ENCODE results near the gene KAT2A.

Gene KAT2A

GRCh38 chr17:42133461-42134041 is 12.4 kb upstream of the KAT2A start:
- H3K27ac ChIP-seq (ENCODE audit: low read depth, low read length) = no peak overlapping the region
- H2BK120ac ChIP-seq (ENCODE audit: low read depth, low read length) = no peak overlapping the region
- no peak overlapping the region for H4K5ac ChIP-seq (ENCODE audit: low read length)
- peaks cover 7% of the 10 kb centered on the region for H3K36me3 ChIP-seq (ENCODE audit: control insufficient read depth, insufficient read depth, low read length)
- no peak overlapping the region for H2BK15ac ChIP-seq (replicated peaks; ENCODE audit: low read depth)
- H3K4me3 ChIP-seq (ENCODE audit: low read length) = no peak overlapping the region
- no peak overlapping the region for H4K8ac ChIP-seq (ENCODE audit: low read depth, low read length)
- no peak overlapping the region for H3K56ac ChIP-seq (ENCODE audit: low read length)
- WGBS (ENCODE audit: extremely low coverage, insufficient coverage, low lambda C conversion rate) = no CpG with 5 or more reads among the region's 4 CpGs
- no peak overlapping the region for H2AK5ac ChIP-seq (ENCODE audit: low read length)
- peaks cover 27% of the 10 kb centered on the region for H3K79me1 ChIP-seq (ENCODE audit: low read length)
- no peak for DNase-seq
- no peak overlapping the region for H3K4me2 ChIP-seq (ENCODE audit: low read length)
- no peak overlapping the region for H3K4ac ChIP-seq (ENCODE audit: low read depth, low read length)
- peaks cover 19% of the 10 kb centered on the region for H3K79me2 ChIP-seq (ENCODE audit: control insufficient read depth, insufficient read depth, low read length)
- H3K9ac ChIP-seq (ENCODE audit: low read length) = no peak overlapping the region
- H2BK5ac ChIP-seq (ENCODE audit: low read length) = no peak overlapping the region
- H3K18ac ChIP-seq (ENCODE audit: low read length) = no peak overlapping the region
- no peak overlapping the region for H3K23ac ChIP-seq (ENCODE audit: low read length)
- H3K27me3 ChIP-seq (ENCODE audit: insufficient read depth, low read length, poor library complexity) = no peaks in the 10 kb centered on the region
- H3K4me1 ChIP-seq (ENCODE audit: control insufficient read depth, low read depth, low read length) = peaks cover 6% of the 10 kb centered on the region

- no peak overlapping the region for H3K9ac ChIP-seq (ENCODE audit: low read length)
- H3K36me3 ChIP-seq (ENCODE audit: control insufficient read depth, insufficient read depth, low read length) = peaks cover 11% of the 10 kb centered on the region
- H3K4ac ChIP-seq (ENCODE audit: low read depth, low read length) = no peak overlapping the region
- H2BK120ac ChIP-seq (ENCODE audit: low read depth, low read length) = no peak overlapping the region
- H3K56ac ChIP-seq (ENCODE audit: low read length) = no peak overlapping the region
- H3K79me1 ChIP-seq (ENCODE audit: low read length) = peaks cover 24% of the 10 kb centered on the region
- H4K5ac ChIP-seq (ENCODE audit: low read length) = no peak overlapping the region
- no peak overlapping the region for H2BK15ac ChIP-seq (replicated peaks; ENCODE audit: low read depth)
- H3K4me2 ChIP-seq (ENCODE audit: low read length) = no peak overlapping the region
- H2BK5ac ChIP-seq (ENCODE audit: low read length) = no peak overlapping the region
- no CpG with 5 or more reads among the region's 3 CpGs for WGBS (ENCODE audit: extremely low coverage, insufficient coverage, low lambda C conversion rate)
- H2AK5ac ChIP-seq (ENCODE audit: low read length) = no peak overlapping the region
- no peak overlapping the region for H3K23ac ChIP-seq (ENCODE audit: low read length)
- H4K8ac ChIP-seq (ENCODE audit: low read depth, low read length) = no peak overlapping the region
- H3K27ac ChIP-seq (ENCODE audit: low read depth, low read length) = no peak overlapping the region
- H3K27me3 ChIP-seq (ENCODE audit: insufficient read depth, low read length, poor library complexity) = no peaks in the 10 kb centered on the region
- no peak overlapping the region for H3K4me3 ChIP-seq (ENCODE audit: low read length)
- DNase-seq = no peak
- H3K79me2 ChIP-seq (ENCODE audit: control insufficient read depth, insufficient read depth, low read length) = peaks cover 14% of the 10 kb centered on the region
- H3K4me1 ChIP-seq (ENCODE audit: control insufficient read depth, low read depth, low read length) = peaks cover 6% of the 10 kb centered on the region
- no peak overlapping the region for H3K18ac ChIP-seq (ENCODE audit: low read length)
Observed at GRCh38 chr17:42132941-42133340, 11.8 kb upstream of the KAT2A start.

- H3K27ac ChIP-seq (ENCODE audit: low read depth, low read length) = no peak overlapping the region
- no peak overlapping the region for H2BK5ac ChIP-seq (ENCODE audit: low read length)
- no peak overlapping the region for H3K4me2 ChIP-seq (ENCODE audit: low read length)
- H3K18ac ChIP-seq (ENCODE audit: low read length) = no peak overlapping the region
- H3K9ac ChIP-seq (ENCODE audit: low read length) = no peak overlapping the region
- no peak overlapping the region for H3K4ac ChIP-seq (ENCODE audit: low read depth, low read length)
- H2BK120ac ChIP-seq (ENCODE audit: low read depth, low read length) = no peak overlapping the region
- no CpG with 5 or more reads among the region's 4 CpGs for WGBS (ENCODE audit: extremely low coverage, insufficient coverage, low lambda C conversion rate)
- no peak overlapping the region for H4K8ac ChIP-seq (ENCODE audit: low read depth, low read length)
- H2BK15ac ChIP-seq (replicated peaks; ENCODE audit: low read depth) = no peak overlapping the region
- no peak overlapping the region for H3K23ac ChIP-seq (ENCODE audit: low read length)
- no peaks in the 10 kb centered on the region for H3K27me3 ChIP-seq (ENCODE audit: insufficient read depth, low read length, poor library complexity)
- H3K4me3 ChIP-seq (ENCODE audit: low read length) = no peak overlapping the region
- H3K79me1 ChIP-seq (ENCODE audit: low read length) = peaks cover 24% of the 10 kb centered on the region
- peaks cover 11% of the 10 kb centered on the region for H3K36me3 ChIP-seq (ENCODE audit: control insufficient read depth, insufficient read depth, low read length)
- no peak overlapping the region for H3K56ac ChIP-seq (ENCODE audit: low read length)
- no peak overlapping the region for H4K5ac ChIP-seq (ENCODE audit: low read length)
- peaks cover 14% of the 10 kb centered on the region for H3K79me2 ChIP-seq (ENCODE audit: control insufficient read depth, insufficient read depth, low read length)
- DNase-seq = no peak
- peaks cover 6% of the 10 kb centered on the region for H3K4me1 ChIP-seq (ENCODE audit: control insufficient read depth, low read depth, low read length)
- no peak overlapping the region for H2AK5ac ChIP-seq (ENCODE audit: low read length)
Observed at GRCh38 chr17:42131981-42132432, 10.8 kb upstream of the KAT2A start.

GRCh38 chr17:42131232-42131631 is 10.1 kb upstream of the KAT2A start:
- Histone ChIP-seq H3K4me3 (ENCODE audit: low read length) (no peak overlapping the region), H2BK15ac (replicated peaks; ENCODE audit: low read depth) (no peak overlapping the region), H3K27me3 (ENCODE audit: insufficient read depth, low read length, poor library complexity) (no peaks in the 10 kb centered on the region), H2BK5ac (ENCODE audit: low read length) (no peak overlapping the region), H3K79me2 (ENCODE audit: control insufficient read depth, insufficient read depth, low read length) (peaks cover 14% of the 10 kb centered on the region), H3K27ac (ENCODE audit: low read depth, low read length) (no peak overlapping the region), H3K4ac (ENCODE audit: low read depth, low read length) (no peak overlapping the region), H3K23ac (ENCODE audit: low read length) (no peak overlapping the region), H4K5ac (ENCODE audit: low read length) (no peak overlapping the region), H3K4me1 (ENCODE audit: control insufficient read depth, low read depth, low read length) (peaks cover 5% of the 10 kb centered on the region), H3K79me1 (ENCODE audit: low read length) (peaks cover 23% of the 10 kb centered on the region), H2AK5ac (ENCODE audit: low read length) (no peak overlapping the region), H3K36me3 (ENCODE audit: control insufficient read depth, insufficient read depth, low read length) (peaks cover 16% of the 10 kb centered on the region), H3K4me2 (ENCODE audit: low read length) (no peak overlapping the region), H3K9ac (ENCODE audit: low read length) (no peak overlapping the region), H4K8ac (ENCODE audit: low read depth, low read length) (no peak overlapping the region), H3K18ac (ENCODE audit: low read length) (no peak overlapping the region), H2BK120ac (ENCODE audit: low read depth, low read length) (no peak overlapping the region), H3K56ac (ENCODE audit: low read length) (no peak overlapping the region)
- no peak for DNase-seq
- WGBS (ENCODE audit: extremely low coverage, insufficient coverage, low lambda C conversion rate) = 100% methylated on average over 3 of the region's 4 CpGs

GRCh38 chr17:42130310-42130936 is 9.3 kb upstream of the KAT2A start:
- Histone ChIP-seq H2BK15ac (replicated peaks; ENCODE audit: low read depth) (no peak overlapping the region), H3K23ac (ENCODE audit: low read length) (no peak overlapping the region), H3K4me2 (ENCODE audit: low read length) (no peak overlapping the region), H3K79me2 (ENCODE audit: control insufficient read depth, insufficient read depth, low read length) (peaks cover 9% of the 10 kb centered on the region), H3K4me1 (ENCODE audit: control insufficient read depth, low read depth, low read length) (peaks cover under 1% of the 10 kb centered on the region), H2BK5ac (ENCODE audit: low read length) (no peak overlapping the region), H3K27me3 (ENCODE audit: insufficient read depth, low read length, poor library complexity) (no peaks in the 10 kb centered on the region), H4K5ac (ENCODE audit: low read length) (no peak overlapping the region), H3K27ac (ENCODE audit: low read depth, low read length) (no peak overlapping the region), H3K36me3 (ENCODE audit: control insufficient read depth, insufficient read depth, low read length) (peaks cover 18% of the 10 kb centered on the region), H2BK120ac (ENCODE audit: low read depth, low read length) (no peak overlapping the region), H3K79me1 (ENCODE audit: low read length) (peaks cover 16% of the 10 kb centered on the region), H3K56ac (ENCODE audit: low read length) (no peak overlapping the region), H3K4ac (ENCODE audit: low read depth, low read length) (no peak overlapping the region), H4K8ac (ENCODE audit: low read depth, low read length) (no peak overlapping the region), H2AK5ac (ENCODE audit: low read length) (no peak overlapping the region), H3K18ac (ENCODE audit: low read length) (no peak overlapping the region), H3K9ac (ENCODE audit: low read length) (no peak overlapping the region), H3K4me3 (ENCODE audit: low read length) (no peak overlapping the region)
- no peak for DNase-seq
- WGBS (ENCODE audit: extremely low coverage, insufficient coverage, low lambda C conversion rate) = no CpG with 5 or more reads among the region's 16 CpGs
